NCI-H2029 (cell line): ENCODE measurements around the gene EEF1AKMT3.

Experiments used
- DNase-seq: peaks from one replicate; lab custom pipeline; 2025; lab: John Stamatoyannopoulos, UW

The EEF1AKMT3 gene

DNA sequence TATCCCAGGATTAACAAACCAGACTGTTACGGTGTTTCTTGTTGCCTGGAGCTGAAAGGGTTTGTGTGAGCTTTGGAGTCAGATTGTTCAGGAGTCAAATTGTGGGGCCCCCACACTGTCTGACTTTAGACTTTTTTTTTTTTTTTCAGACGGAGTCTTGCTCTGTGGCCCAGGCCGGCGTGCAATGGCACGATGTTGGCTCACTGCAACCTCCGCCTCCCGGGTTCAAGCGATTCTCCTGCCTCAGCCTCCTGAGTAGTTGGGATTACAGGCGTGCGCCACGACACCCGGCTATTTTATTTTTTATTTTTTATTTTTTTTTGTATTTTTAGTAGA, 11.0 kb downstream of the EEF1AKMT3 start:
- DNase-seq: no peak

DNA sequence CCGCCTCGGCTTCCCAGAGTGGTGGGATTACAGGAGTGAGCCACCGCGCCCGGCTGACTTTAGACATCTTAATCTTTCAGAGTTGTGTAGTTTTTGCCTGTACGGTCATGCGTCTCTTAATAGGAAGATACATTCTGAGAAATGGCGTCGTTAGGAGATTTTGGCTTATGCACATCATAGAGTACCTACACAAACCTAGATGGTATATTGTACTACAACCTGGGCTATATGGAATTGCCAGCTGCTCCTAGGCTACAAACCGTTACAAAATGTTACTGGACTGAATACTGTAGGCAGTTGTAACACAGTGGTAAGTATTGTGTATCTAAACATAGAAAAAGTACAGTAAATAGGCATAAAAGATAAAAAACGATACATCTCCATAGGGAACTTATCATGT, 11.4 kb downstream of the EEF1AKMT3 start:
- DNase-seq: no peak

DNA sequence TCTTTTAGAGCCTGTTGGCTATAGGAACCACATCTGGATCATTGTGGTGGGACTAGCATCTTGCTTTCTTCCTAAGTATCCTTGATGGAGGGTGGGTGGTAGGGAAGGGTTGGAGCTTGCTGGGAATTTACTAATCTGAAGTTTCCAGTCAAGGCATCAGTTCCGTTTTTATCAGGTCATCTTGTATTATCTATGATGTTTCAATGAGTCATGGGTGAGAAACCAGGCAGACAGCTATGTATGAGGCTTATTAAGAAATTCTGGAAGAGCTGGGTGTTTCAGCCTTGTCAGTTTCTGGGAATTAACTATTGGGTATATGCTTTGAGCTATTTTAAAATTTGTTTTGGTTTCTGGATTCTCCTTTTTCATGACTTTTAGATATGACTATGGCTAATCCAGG, 21.5 kb downstream of the EEF1AKMT3 start:
- DNase-seq: no peak

DNA sequence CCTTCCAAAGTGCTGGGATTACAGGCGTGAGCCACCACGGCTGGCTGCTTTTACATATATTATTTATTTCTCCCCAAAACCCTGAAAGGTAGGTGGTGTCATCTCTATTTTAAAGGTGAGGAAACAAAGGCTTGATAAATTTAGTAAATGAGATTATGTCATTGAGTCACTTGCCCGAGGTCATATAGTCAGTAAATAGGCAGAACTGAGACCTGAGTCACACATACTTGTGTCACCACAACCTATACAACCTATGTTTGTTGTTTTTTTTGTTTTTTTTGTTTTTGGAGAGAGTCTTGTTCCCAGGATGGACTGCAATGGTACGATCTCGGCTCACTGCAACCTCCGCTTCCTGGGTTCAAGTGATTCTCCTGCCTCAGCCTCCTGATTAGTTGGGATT, 22.9 kb downstream of the EEF1AKMT3 start:
- DNase-seq: no peak

DNA sequence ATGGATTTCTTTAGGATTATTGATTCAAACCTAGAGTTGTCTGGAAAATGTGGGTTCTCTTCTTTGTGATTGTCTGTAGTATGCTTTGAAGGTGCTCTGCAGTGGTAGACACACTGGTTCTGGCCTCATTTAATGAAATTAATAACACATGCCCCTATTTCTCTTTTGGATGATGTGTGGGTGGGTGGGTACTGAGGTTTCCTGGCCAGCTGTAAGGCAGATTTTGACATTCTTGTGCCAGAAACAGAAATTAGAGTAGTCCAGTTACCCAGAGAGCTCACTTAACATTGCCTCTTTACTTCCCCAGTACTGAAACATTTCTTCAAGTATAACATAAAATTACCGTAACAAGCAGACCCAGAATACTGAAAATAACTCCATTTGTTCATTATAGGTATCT, 24.6 kb downstream of the EEF1AKMT3 start:
- no peak for DNase-seq

DNA sequence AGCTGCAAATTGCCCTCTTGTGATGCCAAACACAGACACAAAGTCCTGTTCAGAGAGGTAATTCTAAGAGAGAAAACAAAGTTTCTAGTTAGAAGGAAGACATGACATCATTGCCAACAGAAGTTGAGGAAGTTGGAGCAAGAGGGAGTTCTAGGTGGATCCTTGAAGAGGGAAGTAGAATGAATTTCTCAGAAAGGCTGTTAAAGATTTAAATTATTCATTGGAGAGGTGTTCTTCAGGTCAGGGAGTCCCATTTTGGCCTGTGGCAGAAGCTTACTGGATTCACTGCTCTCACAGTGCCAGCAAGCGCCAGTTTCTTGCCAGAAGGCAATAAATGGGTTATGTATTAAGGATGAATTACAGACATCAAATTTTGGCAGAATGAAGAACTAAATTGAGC, 25.5 kb downstream of the EEF1AKMT3 start:
- DNase-seq: no peak

DNA sequence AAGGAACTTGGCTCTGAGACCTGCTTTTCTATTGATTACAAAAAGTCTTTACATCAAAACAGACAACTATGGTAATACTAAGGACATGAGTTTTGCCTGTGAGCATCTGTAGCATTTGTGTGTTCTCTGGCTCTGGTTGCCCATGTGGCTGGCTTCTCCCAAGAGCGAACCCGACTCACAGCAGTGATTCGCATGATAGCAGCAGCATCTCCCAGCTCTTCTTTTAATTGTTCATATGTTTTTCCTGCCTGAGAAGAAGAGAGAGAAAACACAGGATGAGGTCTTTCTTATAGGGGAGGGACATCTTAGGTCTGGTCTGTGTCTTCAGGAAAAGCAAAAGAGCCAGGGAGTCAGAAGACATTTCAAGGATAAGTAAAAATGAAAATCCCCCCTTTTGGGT, 28.6 kb downstream of the EEF1AKMT3 start:
- DNase-seq: no peak

DNA sequence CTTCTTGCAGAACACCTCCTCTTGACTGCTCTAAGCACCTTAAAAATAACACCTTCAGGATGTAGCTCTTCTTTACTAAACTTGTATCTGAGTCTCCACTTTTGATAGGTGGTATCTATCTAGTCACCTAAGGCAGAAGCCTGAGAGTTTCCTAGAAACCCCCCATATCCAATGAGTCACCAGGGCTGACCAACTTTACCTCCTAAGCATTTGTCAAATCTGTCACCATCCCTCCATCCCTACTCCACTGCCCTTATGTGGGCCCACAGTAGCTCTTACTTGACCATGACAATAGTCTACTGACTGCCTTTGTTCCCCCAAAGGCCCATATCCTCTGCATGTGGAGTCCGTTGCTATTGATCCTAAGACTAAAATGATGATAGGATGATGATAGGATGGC, 30.2 kb downstream of the EEF1AKMT3 start:
- no peak for DNase-seq

DNA sequence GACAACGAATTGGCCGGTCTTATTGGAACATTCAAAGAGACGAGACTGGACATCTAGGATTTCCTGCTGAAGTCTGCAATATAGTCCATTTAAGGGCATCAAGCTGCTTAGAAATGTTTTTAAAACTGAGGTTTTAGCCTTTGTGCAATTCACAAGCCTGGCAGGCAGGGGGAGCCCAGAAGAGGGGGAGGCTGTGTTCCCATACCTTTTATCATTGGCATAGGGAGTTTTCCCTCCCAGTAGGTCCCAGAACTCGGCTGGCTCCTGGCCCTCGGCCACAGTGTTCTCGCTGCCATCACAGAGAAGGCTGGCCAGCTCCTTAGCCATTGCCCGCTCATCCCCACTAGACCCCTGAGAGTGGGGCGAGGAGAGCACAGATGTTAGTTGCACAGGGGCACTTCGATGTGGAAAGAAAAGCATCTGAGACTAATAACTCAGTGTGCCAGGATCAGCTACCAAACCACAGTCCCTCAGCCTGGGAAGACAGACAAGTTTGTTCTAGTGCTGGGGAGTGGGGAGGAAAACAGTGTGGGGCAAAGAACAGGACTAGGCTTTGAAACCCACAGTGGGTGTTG, 31.0 kb downstream of the EEF1AKMT3 start:
- DNase-seq: peak; percentile 27

DNA sequence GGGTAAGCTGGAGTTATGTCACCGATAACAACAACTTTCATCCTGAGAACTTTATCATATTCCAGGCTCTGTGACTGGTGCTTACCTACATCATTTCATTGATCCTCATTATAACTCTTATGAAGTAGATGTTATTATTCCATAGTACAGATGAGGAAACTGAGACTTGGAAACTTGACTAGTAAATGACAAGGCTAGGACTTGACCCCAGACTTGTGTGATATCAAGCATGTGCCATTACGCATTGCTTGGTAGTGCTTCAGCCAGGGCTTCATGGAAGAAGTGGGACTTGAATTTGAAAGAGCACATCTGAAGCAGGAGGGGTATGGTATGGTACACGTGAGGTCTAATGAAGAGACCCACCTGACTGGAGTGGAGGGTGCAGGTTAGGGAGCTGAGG, 34.3 kb downstream of the EEF1AKMT3 start:
- no peak for DNase-seq

DNA sequence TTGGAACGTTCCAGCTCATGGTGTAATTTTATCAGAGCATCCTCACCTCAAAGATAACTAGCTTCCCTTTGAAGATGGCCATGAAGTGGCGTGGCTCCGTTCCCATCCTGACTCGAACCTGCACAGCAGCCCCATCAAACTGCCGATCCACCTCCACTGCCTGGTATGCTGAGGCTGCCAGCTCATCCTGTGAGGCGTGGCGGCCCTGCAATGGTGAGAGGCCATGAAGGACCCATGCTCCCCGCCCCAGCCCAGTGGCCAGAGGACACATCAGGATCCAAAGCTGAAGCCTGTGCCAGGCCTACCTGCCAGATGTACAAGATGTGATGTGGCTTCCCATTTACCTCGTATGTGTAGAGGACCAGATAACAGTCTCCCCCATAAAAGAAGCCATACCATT, 34.9 kb downstream of the EEF1AKMT3 start:
- no peak for DNase-seq

DNA sequence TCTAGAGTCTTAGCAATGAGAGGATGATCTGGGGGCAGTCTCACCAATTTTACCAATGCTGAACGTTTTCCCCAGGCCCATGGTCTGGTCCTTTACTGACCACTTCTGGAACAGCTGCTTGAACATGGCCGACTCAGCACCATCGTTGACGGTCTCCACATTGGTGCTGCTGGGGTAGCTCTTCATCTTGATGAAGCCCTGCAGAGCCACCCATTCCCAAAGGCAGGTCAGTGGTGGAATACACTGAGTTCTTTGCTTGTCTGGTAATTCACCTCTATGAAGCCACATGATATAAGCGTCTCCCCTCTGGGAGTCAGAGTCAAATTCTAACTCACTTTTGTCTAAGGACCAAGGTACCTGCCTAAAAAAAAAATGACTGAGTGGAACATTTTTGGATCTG, 35.9 kb downstream of the EEF1AKMT3 start:
- DNase-seq: no peak

DNA sequence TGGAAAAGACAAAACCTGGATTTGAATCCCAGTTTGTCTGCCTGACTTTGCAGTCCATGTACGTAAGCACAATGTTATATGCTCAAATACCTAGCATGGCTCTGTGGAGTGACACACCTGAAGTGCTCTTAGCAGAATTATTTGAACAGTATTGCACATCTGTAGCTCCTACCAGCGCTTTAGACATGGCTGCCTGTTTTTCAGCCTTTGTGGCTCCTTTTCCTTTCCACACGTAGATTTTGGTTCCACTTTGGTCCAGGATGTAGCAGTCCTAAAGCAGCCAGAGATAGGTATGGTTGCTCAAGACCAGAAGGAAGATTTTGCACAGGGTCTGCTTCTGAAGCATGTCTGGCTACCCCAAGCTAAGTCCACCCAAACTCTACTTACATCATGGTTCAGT, 37.0 kb downstream of the EEF1AKMT3 start:
- no peak for DNase-seq

DNA sequence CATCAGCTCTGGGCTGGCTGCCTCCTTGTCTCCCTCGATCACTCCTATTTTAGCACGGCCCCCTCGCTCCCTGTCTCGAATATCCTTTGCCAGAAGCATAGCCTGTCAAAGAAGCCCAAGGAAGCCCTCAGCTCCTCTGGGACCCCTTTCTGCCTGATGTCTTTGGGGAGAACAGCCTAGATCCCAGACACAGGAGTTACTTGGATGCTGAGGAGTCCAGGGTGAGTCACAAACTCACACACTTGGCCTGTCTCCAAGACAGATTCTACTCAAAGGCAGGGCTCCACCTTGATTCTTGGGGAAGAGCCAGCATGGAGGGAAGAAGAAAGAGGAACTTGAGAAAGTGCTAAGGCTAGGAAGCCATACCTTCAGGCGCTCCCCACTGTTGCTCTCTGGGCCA, 38.0 kb downstream of the EEF1AKMT3 start:
- DNase-seq: no peak

DNA sequence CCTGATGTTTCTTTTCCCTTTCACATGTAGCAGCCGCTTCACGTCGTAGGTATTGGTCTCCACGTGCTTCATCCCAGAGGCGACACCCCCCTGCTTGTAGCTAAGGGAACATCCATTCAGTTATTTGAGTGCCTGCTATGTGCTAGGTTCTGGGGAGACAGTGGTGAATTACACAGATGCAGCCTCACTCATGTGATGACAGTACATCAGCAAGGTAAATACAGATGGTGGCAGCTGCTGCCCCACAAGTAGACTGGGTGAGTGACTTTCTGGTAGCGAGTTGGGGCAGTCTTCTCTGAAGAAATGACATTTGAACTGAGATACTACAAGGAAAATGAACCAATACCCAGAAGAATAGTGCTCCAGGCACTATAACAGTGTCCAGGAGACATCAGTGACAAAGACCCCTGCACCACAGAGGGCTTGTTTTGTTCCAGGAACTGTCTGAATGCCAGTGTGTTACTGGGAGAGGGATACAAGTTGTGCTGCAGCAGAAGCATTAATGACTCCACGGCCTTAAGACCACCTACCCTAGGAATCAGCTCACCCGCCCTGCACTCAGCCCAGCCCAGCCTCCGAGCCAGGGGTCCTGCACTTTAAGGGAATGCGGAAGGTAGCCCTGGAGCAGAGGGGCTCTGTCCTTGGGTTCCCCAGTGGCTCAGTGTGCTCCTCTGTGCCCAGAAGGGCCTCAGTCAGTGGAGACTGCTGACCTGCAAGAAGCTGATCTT, 38.8 kb downstream of the EEF1AKMT3 start:
- DNase-seq: no peak

DNA sequence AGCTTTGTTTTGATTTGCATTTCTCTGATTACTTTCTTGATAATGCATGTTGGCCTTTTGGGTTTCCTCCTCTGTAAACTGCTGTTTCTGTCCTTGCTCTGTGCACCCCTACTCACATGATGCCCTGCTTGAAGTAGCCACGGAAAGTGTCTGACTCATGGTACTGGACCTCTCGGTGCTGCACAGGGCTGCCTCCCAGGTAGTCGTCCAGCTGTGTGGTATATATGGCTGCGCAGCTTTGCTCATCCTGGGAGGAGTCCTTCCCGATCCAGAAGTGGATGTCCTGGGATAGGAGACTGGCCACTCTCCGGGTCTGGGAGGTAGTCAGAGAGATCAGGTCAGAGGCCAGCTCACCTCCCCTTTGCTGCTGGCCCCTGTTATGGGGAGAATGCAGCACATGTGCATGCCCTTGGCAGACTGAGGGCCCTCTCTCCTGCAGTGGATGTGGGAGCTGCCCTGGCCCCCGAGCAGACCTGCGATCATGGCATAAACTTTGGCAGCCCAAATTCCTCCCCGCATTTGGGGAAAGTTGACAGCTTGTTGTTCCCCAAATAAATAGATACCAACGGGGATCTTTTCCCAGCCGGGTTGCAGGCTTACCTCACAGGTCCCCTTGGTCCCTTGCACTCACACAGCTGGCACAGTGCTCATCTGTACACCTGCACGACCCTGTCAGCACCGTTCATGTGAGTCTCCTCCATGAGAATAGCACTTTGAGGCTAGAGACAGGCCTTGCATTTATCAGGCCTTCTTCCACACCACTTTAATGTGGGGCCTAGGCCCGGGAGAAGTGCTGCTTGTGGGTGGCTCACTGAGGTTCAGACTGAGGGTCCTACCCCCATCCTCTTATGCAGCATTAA, 40.9 kb downstream of the EEF1AKMT3 start:
- no peak for DNase-seq

DNA sequence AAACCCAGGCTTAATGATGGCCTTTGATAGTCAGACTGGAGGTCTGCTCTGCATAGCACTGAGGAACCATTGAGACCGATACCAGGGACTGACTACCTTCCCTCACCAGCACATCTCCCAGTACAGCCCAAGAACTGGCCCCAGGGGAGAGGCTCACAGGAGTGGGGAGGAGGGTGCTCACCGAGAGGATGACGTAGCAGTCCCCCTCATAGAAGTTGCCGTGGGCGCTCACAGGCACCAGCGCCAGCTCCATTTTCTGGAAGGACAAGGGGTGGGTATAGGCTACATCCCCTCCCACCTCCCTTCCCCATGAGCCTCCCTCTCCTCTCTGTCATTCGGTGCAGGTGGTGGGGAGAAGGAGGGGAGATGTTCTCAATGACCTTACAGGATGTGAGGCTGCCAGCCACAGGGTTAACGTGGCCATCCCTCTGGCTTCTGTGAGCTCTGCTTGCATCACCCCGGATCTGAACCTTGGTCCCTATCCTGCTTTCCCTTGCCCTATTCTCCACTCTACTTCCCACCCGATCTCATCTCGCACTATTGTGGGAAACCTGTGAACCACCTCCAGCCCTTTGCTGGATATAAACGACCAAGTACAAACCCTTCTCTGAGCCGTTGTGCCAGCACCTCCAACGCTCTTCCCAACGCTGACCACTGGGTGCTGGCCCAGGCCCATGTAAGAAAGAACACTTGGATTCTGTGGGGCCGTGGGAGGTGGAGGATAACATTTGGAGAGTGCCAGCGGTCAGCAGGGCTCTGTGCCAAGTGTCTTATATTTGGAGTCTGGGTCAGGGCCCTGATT, 41.8 kb downstream of the EEF1AKMT3 start:
- DNase-seq: no peak

DNA sequence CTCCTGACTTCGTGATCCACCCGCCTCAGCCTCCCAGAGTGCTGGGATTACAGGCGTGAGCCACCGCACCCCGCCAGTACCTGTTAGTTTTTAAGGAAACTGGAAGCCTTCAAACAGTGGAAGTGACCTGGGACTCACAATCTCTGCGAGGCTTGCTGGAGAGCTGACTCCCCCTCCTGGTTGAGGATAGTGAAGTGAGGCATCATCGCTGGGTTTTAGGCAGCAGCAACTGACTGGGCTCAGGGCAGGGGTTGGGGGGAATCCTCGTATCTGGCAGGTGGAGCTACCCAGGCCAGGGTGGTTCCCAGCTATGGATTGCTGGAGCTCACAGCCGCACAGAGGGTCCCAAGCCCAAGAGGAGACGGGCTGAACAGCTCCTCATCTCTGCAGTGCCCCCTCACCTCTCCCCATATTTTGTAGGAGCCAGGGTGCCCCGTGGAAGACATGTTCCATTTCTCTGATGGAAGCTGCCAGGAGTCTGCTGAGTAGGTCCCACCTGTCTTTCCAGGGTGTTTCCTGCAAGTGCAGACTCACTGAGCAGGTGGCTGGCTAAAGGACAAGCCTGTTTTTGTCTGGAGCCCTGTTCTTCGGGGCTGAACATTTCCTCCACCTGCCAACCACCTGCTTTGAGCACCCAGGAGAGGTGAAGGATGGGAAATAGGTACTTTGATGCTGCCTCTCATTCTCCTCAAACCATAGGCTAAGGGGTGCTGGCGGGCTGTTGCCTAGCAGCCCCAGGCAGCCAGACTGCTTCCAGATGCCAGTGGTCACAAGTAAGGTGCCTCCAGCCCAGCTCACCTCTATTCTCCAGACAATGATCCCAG, 43.0 kb downstream of the EEF1AKMT3 start:
- DNase-seq: peak; percentile 90

DNA sequence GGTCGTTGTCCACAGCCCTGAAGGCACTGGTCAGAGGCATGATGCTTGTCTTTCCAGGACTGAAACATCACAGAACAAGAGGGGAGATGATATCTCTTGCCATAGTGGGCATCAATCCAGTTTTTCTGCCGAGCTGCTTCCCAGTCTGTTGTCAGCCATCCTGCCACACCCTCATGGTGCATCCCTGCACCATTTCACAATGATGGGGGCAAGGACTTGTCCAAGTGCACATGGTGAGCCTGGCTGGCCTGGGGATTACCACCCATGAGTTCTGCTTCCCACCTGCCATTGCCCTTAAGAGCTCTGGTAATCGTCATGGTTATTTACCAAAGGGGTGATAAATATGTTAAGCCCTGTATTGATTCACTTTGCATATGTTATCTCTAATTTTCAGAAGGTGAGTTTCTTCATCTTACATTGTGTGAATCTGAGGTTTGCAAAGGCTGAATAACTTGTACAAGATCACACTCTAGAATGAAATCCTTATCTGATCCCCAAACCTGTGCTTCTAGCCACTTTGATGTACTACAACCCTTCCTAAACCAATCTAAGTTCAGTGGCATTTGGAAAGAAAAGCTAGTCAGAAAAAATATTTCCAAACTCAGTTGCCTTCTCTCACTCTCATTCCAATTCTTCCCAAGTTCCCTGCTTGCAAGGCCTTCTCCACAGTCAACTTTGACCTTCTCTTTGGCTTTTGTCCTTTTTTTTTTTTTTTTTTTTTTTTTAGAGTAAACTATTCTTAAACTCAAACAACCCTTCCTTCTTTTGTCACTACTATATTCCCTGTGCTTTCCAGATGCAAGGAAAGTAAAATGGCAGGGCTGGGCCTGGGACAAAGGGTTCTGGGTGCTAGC, 43.8 kb downstream of the EEF1AKMT3 start:
- peak; percentile 64 for DNase-seq

DNA sequence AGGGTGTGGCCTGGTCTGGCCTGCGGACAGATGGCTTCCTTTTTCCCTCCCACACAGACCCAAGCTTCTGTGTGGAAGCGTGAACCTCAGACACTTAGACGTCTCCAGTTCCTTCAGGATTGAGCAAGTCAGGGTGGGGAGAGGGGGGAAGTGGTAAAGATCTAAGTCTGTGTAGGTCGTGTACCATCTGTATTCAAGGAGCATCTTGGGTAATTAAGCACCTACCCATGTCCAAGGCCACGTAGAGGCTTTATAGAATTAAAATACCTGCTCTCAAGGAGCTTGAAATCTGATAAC, 44.4 kb downstream of the EEF1AKMT3 start:
- DNase-seq: peak; percentile 19
